Glomerular visceral epithelial cell (primary cell): ENCODE results near the gene MAP4K4.
A peak's percentile ranks its signal among the peaks of the same experiment; 100 is the strongest.

Experiments
- DNase-seq: peaks from one replicate; pipeline ENCODE4 v3.0.0-alpha.2; 2016; ENCODE audit errors: extremely low spot score

MAP4K4 gene

DNA sequence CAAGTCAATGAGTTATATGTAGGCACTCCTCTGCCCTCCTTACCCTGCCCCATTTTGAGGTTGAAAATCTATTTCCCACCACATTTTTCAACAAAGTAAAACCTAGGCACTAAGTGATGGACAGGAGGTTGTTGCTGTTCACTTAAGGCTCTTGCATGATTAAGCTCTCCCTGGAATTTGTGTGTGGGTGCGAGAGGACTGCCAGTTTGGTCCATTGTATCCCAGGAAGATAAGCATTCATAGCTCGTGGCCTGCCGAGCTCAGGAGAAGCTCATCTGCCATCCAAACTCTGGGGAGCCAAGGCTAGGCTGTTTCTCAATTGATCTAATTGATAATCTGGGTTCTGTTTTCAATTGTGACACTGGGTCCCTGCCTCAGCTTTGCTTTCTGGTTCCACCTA lies 4.7 kb upstream of the MAP4K4 start:
- DNase-seq, result no peak

DNA sequence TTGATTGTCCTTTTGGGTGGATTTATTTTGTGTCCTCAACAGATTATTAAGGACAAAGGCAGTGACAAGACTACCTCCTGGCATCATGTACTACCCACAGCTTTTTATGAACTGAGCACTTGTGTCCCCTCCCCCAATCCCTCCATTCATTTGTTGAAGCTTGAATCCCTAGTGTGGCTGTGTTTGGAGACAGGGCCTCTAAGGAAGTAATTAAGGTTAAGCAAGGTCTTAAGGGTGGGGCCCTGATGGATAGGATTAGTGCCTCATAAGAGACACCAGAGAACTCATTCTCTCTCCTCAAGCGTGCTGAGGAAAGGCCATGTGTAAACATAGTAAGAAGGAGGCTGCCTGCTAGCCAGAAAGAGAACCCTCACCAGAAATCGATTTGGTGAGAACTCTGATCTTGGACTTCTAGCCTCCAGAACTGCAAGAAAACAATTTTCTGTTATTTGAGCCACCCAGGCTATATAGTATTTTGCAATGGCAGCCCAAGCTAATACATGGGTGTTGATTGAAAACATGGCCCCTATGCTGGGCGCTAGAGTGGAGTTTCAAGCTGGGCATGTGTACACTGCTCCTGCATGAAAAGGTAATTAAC lies 3.4 kb upstream of the MAP4K4 start:
- no peak for DNase-seq

DNA sequence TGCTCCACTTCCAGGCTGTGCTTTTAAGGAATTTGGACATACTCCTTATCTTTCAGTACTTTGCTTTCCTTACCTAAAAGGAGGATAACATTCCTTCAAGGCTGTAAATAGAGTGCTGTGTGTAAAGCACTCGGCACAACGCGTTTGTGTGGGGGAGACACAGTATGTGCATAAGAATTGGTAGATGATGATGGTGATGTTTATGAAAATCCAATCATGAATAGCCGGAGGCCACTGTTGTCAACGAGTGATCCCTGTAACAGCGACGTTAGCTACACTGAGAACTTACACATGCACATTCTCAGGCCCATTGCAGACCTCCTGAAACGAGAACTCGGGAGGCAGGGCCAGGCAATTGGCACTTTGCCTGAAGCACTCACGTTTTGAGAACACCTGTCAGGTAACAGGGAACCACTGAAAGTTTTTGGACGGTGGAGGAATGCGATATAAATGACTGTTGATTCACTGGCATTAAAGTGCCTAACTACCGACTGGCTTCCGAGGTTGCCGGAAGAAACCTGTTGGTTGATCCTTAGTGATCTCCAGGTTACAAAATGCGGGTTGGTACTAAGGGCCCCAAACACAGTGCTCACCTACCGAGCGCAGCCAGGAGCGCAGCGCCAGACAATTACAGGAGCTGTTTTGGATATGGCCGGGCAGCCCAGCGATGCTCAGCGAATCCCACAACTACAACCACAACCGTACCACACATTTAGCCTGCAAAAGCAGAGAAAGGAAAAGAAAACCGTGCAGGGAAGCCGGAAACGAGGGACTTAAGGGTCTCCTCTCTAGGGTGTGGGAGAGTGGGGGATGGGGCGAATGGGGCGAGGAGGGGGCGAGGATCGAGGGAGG lies 1.0 kb upstream of the MAP4K4 start:
- DNase-seq, result no peak

DNA sequence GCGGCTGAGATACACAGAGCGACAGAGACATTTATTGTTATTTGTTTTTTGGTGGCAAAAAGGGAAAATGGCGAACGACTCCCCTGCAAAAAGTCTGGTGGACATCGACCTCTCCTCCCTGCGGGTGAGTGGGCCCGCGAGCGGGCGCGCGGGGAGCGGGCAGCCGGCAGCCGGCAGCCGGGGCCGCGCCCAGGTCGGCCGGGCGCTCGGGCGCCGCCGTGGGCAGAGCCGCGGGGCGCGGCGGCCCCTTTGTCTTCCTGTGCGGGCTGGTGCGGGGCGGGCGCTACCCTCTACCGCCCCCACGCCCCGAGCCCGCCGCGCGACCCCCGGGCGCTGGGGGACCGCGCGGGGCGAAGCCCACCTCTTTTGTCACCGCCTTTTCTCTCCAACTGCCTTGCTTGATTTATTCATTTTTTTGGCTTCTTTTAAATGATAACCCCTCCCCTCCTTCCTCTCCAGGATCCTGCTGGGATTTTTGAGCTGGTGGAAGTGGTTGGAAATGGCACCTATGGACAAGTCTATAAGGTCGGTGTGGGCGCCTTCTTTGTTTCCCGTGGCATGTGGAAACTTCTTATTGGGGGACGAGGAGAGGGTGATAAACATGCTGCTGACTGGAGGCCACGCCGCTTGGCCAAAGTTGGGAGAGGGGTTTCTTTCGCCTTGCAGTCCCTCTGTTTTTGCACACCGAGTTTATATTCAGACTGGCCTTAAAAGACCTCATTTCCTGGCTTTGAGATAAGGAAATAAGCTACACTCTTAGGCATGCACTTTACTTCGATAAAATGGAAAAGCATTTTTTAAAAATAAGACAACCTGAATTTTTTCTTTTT lies 722 bp downstream of the MAP4K4 start:
- peak; percentile 40 for DNase-seq

DNA sequence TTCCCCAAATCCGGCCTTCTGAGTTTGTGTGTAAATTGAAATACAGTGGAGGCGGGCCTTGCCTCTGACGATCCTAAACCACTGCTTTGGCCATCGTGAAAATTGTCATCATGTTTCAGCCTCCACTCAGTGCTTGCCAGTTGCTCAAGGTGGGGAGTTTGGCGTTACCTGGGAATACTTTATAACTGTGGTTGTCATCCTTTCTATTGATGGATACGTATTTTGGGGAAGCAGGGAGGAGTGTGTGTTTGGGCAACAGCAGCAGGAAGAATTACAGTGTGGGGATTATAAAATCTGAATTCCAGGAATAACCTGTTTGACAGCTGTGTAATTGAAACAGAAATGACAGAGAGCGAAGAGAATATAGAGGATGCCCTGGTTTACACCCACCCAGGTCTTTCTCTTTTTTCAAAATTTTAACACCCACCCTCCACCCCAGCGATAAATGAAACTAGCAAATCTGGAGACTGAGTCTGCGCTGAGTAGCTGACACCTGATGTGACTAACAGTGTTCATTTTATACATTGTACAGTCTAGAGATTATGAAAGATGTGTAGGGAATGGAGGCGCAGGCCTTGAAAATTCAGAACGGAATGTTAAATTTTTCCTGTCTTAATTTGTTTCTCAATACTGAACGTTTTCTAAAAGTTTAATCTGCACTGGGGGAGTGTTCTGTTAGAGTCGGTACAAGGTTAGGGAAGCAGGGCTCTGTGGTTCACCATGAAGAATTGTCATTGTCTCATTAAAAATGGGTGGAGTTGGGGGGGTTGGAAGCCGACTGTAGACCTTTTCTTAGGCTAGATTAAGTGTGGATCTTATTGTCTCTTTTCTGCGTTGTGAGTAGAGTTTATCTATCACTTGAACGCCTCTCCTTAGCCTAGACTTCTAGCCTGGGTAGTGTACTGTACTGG lies 1.6 kb downstream of the MAP4K4 start:
- peak; percentile 29 for DNase-seq

DNA sequence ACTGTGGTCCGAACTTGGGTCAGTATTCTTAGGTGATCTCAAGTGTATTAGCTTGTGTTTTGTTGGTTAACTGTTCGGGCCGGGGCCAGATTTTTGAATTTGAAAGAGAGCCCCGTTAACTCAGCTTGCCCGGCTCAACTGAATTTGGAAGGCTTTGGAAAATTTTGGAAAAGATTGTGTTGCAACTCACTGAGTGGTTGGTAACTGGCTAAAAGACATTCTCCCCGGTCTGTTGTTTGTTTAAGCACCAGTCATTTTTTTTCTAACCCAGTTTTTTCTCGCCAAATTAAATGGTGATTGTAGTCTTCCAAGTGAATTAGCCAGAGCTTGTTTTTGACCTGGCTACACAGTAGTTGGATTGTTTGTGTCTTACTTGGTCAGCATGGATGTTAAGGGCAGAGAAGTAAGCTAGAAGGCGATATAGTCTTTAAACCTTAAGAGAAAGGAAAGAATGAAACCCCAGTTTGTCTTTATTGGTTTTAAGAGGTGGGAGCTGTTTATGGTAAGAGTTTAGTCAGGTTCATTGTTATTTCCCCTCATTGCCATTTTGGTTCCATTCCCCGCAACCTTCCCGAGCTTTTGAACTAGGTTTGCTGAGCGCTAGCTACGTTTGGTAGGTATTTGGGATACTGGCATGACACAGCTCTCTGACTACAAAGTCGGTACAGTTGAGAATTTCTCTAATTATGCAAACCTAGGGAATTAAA lies 2.4 kb downstream of the MAP4K4 start:
- DNase-seq, result peak; percentile 23

DNA sequence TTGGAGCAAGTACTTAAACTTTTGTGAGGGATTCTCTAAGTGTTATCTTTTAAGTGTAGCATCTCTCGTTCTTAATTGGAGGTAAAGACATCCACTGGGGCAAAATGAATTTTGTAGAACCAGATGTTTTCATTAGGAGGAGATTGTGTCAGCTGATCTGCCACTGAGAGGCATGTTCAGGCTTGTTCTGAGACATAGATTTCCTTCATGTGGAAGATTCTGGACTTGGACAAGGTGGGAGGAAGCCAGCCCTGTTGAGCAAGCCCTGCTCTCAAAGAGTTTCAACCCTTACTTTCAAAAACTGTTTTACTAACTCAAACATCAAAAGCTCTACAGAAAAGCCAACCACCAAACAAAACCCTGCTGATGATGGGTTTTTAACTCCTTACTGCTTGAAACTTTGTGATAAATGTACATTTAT lies 6.5 kb downstream of the MAP4K4 start:
- peak; percentile 50 for DNase-seq

DNA sequence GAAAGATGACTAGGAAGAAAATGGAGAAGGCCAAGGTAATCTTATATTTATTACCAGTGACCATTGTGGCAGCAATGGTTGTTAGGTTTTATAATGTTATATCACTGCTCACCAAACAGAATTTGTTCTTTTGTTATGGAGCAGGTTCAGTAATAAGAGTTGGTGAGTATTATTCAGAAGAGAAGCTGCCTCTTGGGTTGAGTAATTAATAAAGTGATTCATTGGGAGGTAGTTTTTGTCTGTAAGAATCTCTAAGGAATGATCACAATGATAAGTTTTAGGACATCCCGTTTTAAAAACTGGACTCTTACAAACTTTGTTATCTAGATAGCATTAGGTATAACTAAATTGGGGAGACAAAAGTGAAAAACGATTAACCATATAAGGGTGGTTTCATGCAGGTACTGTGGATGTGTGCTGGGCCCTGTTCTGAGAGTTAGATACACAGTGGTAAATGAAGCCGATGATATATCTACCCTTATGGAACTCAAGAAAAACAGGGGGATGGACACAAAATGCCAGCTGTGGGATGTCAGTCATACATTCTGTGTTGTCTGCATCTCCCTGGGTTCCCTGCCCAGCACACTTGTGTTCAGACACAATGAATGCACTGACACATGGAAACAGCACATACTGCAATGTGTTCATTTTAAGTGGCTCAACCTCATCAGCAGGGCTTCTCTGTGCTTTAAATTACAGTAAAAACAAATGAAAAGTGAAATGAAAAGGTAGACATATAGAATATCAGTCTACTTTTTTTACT lies 7.5 kb downstream of the MAP4K4 start:
- no peak for DNase-seq

DNA sequence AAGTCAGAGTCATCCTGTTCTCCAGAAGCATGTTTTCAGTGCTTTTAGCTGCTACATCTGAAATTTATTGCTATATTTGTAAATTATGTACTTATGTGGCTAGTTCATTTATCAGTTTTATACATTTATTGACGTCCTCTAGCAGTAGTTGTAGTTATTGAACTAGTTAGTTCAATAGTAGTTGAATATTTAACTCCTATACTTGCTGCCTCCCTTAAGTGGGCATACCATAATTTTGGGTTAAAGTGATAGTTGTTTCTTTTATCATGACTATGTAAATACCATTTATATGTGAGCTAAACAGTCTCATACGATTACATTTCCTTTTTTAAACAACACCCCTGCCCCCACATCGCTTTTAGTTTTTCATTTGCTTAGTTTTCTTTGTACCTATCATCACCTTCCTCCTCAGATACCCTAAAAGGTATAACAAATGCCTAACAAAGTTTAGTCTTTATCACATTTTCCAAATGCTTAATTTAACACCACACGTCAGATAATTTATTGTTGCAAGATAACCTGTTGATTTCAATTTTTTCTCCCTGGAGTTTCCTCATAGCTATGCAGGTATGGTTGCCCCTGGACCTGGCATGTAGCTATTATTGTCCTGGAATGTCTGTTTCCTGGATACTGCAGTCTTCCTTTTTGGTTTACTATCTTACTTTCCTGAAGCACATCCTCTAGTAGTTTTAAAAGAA lies 8.8 kb downstream of the MAP4K4 start:
- DNase-seq, result no peak

DNA sequence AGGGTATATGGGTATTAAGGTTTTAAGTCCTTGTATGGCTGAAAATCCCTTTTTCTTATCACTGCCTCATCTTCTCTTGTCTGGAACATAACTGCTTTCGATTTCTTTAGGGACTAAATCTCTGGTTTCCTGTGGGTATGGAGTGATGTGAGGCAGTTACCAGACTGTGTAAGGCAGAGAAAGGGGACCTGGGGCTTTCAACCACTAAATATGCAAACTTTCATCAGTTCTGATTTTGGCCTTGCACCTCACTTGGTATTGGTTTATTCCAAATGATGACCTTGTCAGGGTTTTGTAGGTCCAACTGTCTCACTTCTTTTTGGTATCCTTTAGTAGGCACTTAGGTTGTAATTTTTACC lies 9.3 kb downstream of the MAP4K4 start:
- DNase-seq, result no peak

DNA sequence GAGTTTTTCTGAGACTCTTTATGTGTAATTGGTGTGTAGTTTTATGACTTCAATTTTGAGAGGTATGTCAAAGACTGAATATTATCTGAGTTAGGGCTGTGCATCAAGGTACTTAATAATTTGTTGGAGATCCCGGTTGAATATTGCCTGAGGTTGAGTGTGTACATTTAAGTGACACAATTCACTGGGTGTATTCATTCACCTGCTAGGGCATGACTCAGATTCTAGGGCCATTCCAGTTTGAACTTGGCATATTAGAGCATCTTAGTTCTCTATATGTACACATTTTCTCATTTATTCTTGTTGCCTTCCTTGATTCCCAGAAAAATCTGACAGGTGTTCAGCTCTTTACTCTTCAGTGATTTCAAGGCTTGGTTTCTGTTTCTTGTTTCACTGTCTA lies 12.5 kb downstream of the MAP4K4 start:
- no peak for DNase-seq

DNA sequence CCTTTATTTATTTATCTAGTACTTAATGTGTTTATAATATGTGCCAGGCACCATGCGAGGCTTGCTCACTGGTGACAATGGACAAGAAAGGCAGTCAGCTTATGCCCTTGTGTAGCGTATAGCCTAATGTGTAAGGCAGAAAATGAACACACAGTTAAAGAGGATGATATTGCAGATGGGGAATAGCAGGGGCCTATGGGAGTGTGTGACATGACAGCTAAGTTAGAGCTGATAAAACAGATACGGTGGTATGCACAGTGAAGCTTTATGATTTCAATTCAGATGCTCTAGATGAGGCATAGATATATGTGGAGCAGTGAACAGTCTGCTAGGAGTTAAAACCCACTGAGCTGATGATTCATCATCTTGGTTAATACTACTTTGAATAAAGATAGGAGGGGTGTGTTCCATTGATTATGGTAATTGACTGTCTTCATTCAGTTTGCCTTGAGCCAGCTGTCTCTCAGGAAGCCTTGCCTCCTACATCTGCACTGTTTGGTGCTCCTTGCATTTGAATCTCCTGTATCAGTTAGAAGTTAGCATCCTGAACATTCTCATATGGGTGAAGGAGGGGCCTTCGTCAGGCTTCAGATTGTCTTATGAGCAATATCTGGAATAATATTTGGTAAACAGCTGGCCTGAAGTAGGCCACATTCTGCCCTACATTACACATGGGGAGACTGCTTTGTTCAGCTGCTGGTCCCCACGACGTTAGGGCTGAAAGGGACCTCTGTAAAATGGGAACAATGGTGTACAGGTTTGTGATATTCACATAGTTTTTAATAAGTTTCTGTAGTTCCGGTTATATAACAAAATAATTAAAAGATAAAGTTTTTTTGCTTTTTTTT lies 13.2 kb downstream of the MAP4K4 start:
- DNase-seq, result peak; percentile 33

DNA sequence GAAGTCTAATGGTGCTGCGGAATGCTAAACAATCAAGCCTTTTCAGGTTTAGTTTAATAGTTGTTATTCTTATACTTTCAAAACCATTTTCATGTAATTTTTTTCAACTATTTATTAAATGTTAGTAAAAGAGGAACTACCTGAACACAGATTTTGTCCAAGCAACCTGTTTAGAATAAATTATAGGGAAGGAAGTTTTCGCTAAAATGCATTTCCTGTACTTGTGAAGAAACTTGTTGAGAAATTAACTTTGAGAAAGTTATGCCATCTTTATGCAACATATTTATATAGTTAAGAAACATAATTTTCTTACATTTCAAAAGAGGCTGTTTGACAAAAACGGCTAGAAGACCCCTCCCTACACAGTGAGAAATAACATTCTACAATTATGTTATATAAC lies 16.6 kb downstream of the MAP4K4 start:
- DNase-seq, result no peak

DNA sequence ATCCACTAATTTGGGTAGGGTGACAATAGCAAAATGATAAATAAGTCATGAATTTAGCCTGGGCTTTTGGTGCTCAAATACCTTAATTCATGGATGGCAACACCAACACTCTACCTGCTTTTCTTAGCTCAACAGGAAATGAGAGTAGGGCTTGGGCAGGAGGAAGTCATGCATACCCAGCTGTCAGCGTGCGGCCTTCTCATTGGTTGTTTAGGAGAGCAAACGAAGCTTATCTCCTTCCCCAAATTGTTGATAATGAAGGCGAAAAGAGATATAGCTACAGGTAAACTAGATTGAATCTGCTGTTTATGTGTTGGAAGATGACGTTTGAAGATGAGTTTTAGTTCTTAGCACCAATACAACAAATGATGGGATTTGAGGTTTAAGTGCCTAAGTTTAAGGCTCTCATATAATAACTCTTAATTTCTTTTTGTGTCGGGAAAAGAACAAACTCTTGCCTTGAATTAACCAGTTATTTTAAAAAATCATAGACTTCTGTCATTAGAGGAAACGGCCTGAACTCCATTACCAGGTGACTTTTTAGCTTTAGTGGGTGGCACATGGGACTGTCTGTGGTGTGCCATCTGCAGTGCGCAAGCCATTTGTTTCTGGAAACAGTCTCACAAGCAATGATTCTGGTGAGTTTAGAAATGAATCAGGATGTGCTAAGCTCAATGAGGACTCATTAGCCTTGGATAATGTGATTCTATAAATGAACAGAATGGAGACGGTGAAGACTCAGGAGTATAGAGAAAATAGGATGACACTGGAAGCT lies 19.8 kb downstream of the MAP4K4 start:
- DNase-seq, result no peak

DNA sequence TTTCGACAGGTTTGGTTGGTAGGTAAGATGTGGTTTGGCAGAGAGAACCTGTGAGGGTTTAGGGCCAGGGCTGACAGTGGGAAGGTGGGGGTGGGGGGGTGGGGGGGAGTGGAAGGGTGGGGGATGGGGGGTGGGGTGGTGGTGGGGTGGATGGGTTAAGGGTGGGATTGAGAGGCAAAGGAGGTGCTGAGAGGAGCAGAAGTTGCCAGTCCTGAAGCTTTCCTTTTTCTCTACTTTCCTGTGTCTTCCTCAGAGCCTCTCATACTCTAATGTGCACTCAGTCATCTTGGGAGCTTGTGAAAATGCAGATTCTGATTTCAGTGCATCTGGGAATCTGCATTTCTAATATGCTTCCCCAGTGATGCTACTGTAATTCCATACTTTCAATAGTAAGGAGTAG lies 21.0 kb downstream of the MAP4K4 start:
- DNase-seq, result no peak

DNA sequence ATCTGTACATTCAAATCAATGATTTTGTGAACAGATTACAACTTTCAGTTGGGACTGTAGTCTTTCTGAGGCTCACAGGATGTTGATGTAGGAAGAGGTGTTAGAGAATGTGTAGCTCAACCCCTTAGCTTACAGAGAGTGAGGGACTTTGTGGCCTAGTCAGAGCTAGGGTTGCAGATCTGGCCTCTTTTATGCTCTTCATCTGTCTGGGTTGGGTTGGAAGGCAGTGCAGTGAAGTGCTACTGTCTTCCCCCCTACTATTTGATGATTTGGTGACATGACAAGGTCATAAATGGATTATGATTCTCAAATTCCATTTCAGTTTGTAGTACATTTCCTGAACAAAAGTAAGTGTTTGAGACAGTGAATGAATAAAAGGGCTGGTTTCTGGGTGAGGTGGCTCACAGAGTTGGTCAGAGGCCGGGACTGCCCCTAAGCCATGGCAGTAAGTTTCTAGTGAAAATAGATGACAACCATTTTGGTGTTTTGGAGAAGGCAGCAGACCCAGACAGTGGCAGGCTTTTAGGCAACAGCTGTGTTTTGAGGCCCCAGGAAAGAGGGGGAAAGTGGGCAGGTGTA lies 21.6 kb downstream of the MAP4K4 start:
- no peak for DNase-seq

DNA sequence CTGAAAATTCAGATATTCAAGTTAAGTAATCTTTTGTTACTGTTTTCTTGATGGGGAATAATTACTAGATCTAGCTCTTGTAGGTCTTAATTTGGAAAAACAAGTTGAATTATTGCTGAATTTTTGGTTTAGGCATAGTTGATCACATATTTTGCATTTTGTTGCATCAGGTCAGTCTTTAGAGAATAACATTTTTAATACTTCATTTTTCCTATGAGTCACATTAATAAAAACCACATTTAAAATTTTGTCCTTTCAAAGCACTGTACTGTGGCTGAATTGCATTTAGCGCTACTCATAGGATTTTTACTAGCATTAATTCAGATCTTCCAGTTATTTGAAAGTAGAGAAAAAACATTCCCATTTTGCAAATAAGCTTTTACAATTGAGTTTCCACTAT lies 23.2 kb downstream of the MAP4K4 start:
- DNase-seq, result no peak

DNA sequence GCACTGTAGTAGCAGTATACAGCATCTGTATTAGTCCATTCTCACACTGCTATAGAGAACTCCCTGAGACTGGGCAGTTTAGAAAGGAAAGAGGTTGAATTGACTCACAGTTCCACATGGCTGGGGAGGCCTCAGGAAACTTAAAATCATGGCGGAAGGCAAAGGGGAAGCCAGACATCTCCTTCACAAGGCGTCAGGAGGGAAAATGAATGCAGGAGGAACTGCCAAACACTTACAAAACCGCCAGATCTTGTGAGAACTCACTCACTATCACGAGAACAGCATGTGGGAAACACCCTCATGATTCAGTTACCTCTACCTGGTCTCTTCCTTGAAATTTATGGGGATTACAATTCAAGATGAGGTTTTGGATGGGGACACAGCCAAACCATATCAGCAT lies 25.4 kb downstream of the MAP4K4 start:
- no peak for DNase-seq
